WTC11 (cell line): ENCODE measurements around the gene NCAM2. TPM values are rescaled to one million over a fixed set of nuclear protein-coding genes. Genes with fewer than 3 reads are reported as not detected.

Source experiments
- ATAC-seq: fragments of 200-7000 bp; cut with Tn5 transposase; 2 replicates; pipeline ENCODE4 v1.10.0; 2021; ENCODE audit warnings: mild to moderate bottlenecking, moderate library complexity
- CTCF ChIA-PET: fragments of 300-600 bp; sonication (Branson Sonifier 250); formaldehyde crosslinking; loops from one replicate; lab custom pipeline; 2021; ENCODE audit warnings: antibody characterized with exemption; lab: Charles Lee
- POLR2A ChIA-PET: fragments of 350-600 bp; sonication (Branson Sonifier 250); formaldehyde crosslinking; loops from one replicate; lab custom pipeline; 2021; ENCODE audit warnings: antibody characterized with exemption; lab: Charles Lee
- DNase-seq: peaks from one replicate; pipeline ENCODE4 v3.0.0; 2021; ENCODE audit warnings: low spot score
- H3K27ac Mint-ChIP-seq: 2 replicates; pipeline ENCODE4 v1.8.0; 2021; ENCODE audit warnings: mixed read lengths
- H3K27me3 Mint-ChIP-seq: 2 replicates; pipeline ENCODE4 v1.8.0; 2021; ENCODE audit warnings: low read depth, mild to moderate bottlenecking, moderate library complexity, mixed read lengths
- H3K36me3 Mint-ChIP-seq: 2 replicates; pipeline ENCODE4 v1.8.0; 2021; ENCODE audit warnings: mixed read lengths
- H3K4me1 Mint-ChIP-seq: 2 replicates; pipeline ENCODE4 v1.8.0; 2022; ENCODE audit warnings: mixed read lengths
- H3K4me3 Mint-ChIP-seq: 2 replicates; pipeline ENCODE4 v1.8.0; 2021; ENCODE audit warnings: mild to moderate bottlenecking, moderate library complexity, mixed read lengths
- H3K9me3 Mint-ChIP-seq: 2 replicates; pipeline ENCODE4 v1.8.0; 2021; ENCODE audit warnings: mixed read lengths
- ATF6 ChIP-seq: sonication (generic); formaldehyde crosslinking; IDR thresholded peaks from 2 replicates; pipeline ENCODE4 v1.8.1; 2023; ENCODE audit warnings: mild to moderate bottlenecking, missing genetic modification reagents
- CTCF ChIP-seq: fragments of 200-600 bp; IDR thresholded peaks from 2 replicates; pipeline ENCODE4 v1.8.0; 2022; ENCODE audit warnings: antibody characterized with exemption
- E2F1 ChIP-seq: sonication (generic); formaldehyde crosslinking; IDR thresholded peaks from 2 replicates; pipeline ENCODE4 v1.8.0; 2022; ENCODE audit warnings: mild to moderate bottlenecking, missing genetic modification reagents
- ETV6 ChIP-seq: sonication (generic); formaldehyde crosslinking; IDR thresholded peaks from 2 replicates; pipeline ENCODE4 v1.8.1; 2022; ENCODE audit warnings: mild to moderate bottlenecking, missing genetic modification reagents
- MXD4 ChIP-seq: fragments of 250-450 bp; sonication (Bioruptor Pico); IDR thresholded peaks from 2 replicates; pipeline ENCODE4 v1.8.0; 2021; ENCODE audit warnings: mild to moderate bottlenecking, moderate library complexity, borderline replicate concordance
- OVOL2 ChIP-seq: fragments of 250-450 bp; sonication (Bioruptor Pico); IDR thresholded peaks from 2 replicates; pipeline ENCODE4 v1.9.0; 2021; ENCODE audit warnings: mild to moderate bottlenecking, borderline replicate concordance
- PRRX2 ChIP-seq: fragments of 250-450 bp; sonication (Bioruptor Pico); IDR thresholded peaks from 2 replicates; pipeline ENCODE4 v1.8.0; 2021; ENCODE audit warnings: mild to moderate bottlenecking
- TP53 ChIP-seq: sonication (generic); formaldehyde crosslinking; IDR thresholded peaks from 2 replicates; pipeline ENCODE4 v1.8.1; 2023; ENCODE audit warnings: mild to moderate bottlenecking, missing genetic modification reagents
- ZNF138 ChIP-seq: sonication (generic); formaldehyde crosslinking; conservative IDR thresholded peaks from 2 replicates; pipeline ENCODE4 v1.8.1; 2022; ENCODE audit warnings: mild to moderate bottlenecking, moderate library complexity, missing genetic modification reagents
- ZNF219 ChIP-seq: sonication (generic); formaldehyde crosslinking; IDR thresholded peaks from 2 replicates; pipeline ENCODE4 v1.8.0; 2023; ENCODE audit warnings: missing genetic modification reagents, mild to moderate bottlenecking, borderline replicate concordance
- ZNF423 ChIP-seq: fragments of 250-450 bp; sonication (Bioruptor Pico); IDR thresholded peaks from 2 replicates; pipeline ENCODE4 v2.1.2; 2022; ENCODE audit warnings: mild to moderate bottlenecking, moderate library complexity
- ZNF671 ChIP-seq: fragments of 250-450 bp; sonication (Bioruptor Pico); IDR thresholded peaks from 2 replicates; pipeline ENCODE4 v1.8.0; 2021; ENCODE audit warnings: mild to moderate bottlenecking
- total RNA-seq: library from RNA; stranded (reverse); gene quantifications from 3 replicates; pipeline ENCODE4 v1.2.3, GENCODE V29; 2021
- TF ChIP-seq, protein P1 (sequence below): sonication (generic); formaldehyde crosslinking; IDR thresholded peaks from 2 replicates; pipeline ENCODE4 v1.8.1; 2023; ENCODE audit warnings: mild to moderate bottlenecking, moderate library complexity, missing genetic modification reagents
- TF ChIP-seq, protein P2 (sequence below): fragments of 250-450 bp; sonication (Bioruptor Pico); IDR thresholded peaks from 2 replicates; pipeline ENCODE4 v1.8.0; 2021; ENCODE audit warnings: mild to moderate bottlenecking
- TF ChIP-seq, protein P3 (sequence below): sonication (generic); formaldehyde crosslinking; IDR thresholded peaks from 2 replicates; pipeline ENCODE4 v1.8.1; 2023; ENCODE audit warnings: mild to moderate bottlenecking, missing genetic modification reagents, moderate library complexity
- TF ChIP-seq, protein P4 (sequence below): sonication (generic); formaldehyde crosslinking; IDR thresholded peaks from 2 replicates; pipeline ENCODE4 v1.8.1; 2022; ENCODE audit warnings: missing genetic modification reagents, borderline replicate concordance
- TF ChIP-seq, protein P5 (sequence below): sonication (generic); formaldehyde crosslinking; IDR thresholded peaks from 2 replicates; pipeline ENCODE4 v1.8.1; 2023; ENCODE audit warnings: mild to moderate bottlenecking, missing genetic modification reagents, borderline replicate concordance

Gene NCAM2
- total RNA-seq, 1 experiment from 2014 or later = 1.6 TPM

DNA sequence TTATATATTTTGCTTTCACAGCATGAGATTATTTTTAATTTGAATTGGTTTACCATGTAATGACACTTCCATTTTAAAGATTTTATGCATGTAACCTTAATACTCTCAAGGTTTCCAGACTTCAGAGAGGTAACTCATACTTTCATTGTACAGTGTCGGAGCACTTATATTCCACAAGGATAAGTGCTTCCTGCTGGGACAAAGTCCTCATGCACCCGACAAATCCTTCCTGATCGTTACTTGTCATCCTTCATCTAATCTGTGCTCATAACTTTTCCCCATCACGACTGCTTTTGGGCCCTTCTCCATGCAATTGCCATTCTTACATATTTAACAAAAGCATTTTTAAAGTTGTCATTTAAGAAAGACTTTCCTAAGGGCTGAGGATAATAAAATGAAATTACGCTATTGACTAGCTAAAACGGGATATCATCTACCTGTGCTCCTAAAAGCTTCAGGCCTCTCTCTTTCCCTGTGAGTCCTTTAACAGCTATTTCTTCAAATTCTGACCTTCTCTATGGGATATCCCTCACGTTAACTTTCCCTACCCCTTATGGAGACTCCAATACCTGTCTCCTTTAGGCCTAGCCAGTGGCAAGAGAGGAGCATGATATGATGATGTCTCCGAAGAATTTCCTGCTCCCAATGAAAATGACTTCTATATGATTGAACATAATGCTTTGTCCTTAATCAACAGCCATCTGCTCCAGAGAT, 59.3 kb downstream of the NCAM2 start:
- TF ChIP-seq, protein P1, sequence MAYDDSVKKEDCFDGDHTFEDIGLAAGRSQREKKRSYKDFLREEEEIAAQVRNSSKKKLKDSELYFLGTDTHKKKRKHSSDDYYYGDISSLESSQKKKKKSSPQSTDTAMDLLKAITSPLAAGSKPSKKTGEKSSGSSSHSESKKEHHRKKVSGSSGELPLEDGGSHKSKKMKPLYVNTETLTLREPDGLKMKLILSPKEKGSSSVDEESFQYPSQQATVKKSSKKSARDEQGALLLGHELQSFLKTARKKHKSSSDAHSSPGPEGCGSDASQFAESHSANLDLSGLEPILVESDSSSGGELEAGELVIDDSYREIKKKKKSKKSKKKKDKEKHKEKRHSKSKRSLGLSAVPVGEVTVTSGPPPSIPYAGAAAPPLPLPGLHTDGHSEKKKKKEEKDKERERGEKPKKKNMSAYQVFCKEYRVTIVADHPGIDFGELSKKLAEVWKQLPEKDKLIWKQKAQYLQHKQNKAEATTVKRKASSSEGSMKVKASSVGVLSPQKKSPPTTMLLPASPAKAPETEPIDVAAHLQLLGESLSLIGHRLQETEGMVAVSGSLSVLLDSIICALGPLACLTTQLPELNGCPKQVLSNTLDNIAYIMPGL = no peak
- TF ChIP-seq TP53 (CRISPR knock-in tag) = no peak
- no peak for TF ChIP-seq ETV6 (CRISPR knock-in tag)
- TF ChIP-seq E2F1 (CRISPR knock-in tag) = no peak
- TF ChIP-seq, protein P2, sequence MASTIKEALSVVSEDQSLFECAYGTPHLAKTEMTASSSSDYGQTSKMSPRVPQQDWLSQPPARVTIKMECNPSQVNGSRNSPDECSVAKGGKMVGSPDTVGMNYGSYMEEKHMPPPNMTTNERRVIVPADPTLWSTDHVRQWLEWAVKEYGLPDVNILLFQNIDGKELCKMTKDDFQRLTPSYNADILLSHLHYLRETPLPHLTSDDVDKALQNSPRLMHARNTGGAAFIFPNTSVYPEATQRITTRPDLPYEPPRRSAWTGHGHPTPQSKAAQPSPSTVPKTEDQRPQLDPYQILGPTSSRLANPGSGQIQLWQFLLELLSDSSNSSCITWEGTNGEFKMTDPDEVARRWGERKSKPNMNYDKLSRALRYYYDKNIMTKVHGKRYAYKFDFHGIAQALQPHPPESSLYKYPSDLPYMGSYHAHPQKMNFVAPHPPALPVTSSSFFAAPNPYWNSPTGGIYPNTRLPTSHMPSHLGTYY = no peak
- no peak for TF ChIP-seq ZNF219 (CRISPR knock-in tag)
- Mint-ChIP-seq H3K9me3 (no peaks in the 10 kb centered on the region), H3K27me3 (peaks cover 4% of the 10 kb centered on the region; the same call in 1 of the 2 replicates), H3K27ac (no peak overlapping the region; the same call in 1 of the 2 replicates), H3K36me3 (no peaks in the 10 kb centered on the region), H3K4me3 (no peak overlapping the region), H3K4me1 (peaks cover 46% of the 10 kb centered on the region)
- DNase-seq (no peak), ATAC-seq (peak; percentile 46)
- CTCF ChIA-PET = no interaction called here
- POLR2A ChIA-PET = interaction anchor here (0.7 kb wide), 1 partner anchor 53 kb away, joined by 7 read pairs; no protein-coding TSS in a partner anchor

DNA sequence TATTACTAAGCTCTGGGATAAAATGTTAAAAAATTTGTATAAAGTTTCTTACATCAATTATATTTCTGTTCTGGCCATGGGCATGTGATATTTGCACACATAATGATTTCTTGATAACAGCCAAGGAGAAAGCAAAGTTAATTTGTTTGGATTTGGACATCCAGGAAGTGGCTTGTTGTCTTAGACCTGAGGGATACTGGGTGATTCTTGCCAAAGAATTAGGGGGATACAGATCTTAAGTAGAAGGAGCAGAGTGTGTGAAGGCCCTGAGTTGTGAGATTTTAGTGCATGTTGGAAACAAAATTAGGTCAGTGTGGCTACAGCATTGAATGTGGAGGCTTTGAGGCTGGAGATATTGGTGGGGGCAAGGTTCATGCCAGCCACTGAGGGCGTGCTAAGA, 65.6 kb downstream of the NCAM2 start:
- Mint-ChIP-seq H3K27ac (no peak overlapping the region), H3K27me3 (no peaks in the 10 kb centered on the region), H3K4me1 (peaks cover 20% of the 10 kb centered on the region), H3K36me3 (no peaks in the 10 kb centered on the region), H3K4me3 (no peak overlapping the region), H3K9me3 (no peaks in the 10 kb centered on the region)
- CTCF ChIA-PET = interaction anchor here (0.7 kb wide), 1 partner anchor 60 kb away, joined by 4 read pairs; no protein-coding TSS in a partner anchor
- ATAC-seq (no peak), DNase-seq (no peak)
- POLR2A ChIA-PET = no interaction called here
- TF ChIP-seq ZNF671 (CRISPR knock-in tag) (no peak), CTCF (no peak), PRRX2 (CRISPR knock-in tag) (no peak), OVOL2 (no peak), ZNF423 (CRISPR knock-in tag) (no peak), ZNF138 (CRISPR knock-in tag) (no peak), ATF6 (CRISPR knock-in tag) (no peak), MXD4 (CRISPR knock-in tag) (no peak)
- TF ChIP-seq, protein P3, sequence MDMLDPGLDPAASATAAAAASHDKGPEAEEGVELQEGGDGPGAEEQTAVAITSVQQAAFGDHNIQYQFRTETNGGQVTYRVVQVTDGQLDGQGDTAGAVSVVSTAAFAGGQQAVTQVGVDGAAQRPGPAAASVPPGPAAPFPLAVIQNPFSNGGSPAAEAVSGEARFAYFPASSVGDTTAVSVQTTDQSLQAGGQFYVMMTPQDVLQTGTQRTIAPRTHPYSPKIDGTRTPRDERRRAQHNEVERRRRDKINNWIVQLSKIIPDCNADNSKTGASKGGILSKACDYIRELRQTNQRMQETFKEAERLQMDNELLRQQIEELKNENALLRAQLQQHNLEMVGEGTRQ (CRISPR knock-in tag) = no peak
- TF ChIP-seq, protein P2 = no peak
- TF ChIP-seq, protein P4, sequence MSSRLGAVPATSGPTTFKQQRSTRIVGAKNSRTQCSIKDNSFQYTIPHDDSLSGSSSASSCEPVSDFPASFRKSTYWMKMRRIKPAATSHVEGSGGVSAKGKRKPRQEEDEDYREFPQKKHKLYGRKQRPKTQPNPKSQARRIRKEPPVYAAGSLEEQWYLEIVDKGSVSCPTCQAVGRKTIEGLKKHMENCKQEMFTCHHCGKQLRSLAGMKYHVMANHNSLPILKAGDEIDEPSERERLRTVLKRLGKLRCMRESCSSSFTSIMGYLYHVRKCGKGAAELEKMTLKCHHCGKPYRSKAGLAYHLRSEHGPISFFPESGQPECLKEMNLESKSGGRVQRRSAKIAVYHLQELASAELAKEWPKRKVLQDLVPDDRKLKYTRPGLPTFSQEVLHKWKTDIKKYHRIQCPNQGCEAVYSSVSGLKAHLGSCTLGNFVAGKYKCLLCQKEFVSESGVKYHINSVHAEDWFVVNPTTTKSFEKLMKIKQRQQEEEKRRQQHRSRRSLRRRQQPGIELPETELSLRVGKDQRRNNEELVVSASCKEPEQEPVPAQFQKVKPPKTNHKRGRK (CRISPR knock-in tag) = no peak
- TF ChIP-seq, protein P5, sequence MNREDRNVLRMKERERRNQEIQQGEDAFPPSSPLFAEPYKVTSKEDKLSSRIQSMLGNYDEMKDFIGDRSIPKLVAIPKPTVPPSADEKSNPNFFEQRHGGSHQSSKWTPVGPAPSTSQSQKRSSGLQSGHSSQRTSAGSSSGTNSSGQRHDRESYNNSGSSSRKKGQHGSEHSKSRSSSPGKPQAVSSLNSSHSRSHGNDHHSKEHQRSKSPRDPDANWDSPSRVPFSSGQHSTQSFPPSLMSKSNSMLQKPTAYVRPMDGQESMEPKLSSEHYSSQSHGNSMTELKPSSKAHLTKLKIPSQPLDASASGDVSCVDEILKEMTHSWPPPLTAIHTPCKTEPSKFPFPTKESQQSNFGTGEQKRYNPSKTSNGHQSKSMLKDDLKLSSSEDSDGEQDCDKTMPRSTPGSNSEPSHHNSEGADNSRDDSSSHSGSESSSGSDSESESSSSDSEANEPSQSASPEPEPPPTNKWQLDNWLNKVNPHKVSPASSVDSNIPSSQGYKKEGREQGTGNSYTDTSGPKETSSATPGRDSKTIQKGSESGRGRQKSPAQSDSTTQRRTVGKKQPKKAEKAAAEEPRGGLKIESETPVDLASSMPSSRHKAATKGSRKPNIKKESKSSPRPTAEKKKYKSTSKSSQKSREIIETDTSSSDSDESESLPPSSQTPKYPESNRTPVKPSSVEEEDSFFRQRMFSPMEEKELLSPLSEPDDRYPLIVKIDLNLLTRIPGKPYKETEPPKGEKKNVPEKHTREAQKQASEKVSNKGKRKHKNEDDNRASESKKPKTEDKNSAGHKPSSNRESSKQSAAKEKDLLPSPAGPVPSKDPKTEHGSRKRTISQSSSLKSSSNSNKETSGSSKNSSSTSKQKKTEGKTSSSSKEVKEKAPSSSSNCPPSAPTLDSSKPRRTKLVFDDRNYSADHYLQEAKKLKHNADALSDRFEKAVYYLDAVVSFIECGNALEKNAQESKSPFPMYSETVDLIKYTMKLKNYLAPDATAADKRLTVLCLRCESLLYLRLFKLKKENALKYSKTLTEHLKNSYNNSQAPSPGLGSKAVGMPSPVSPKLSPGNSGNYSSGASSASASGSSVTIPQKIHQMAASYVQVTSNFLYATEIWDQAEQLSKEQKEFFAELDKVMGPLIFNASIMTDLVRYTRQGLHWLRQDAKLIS (CRISPR knock-in tag) = no peak
